K562 (cell line): ENCODE results near the gene MAP3K2. TPM values are rescaled to one million over a fixed set of nuclear protein-coding genes. Genes with fewer than 3 reads are reported as not detected.

ENCODE experiments used
- CCAR2 ChIP-seq: fragments of 200-400 bp; formaldehyde crosslinking; IDR thresholded peaks from 2 replicates; pipeline ENCODE4 v1.6.1; 2017; ENCODE audit warnings: mild to moderate bottlenecking, low read depth, low read length
- JUN ChIP-seq, 2 experiments: sonication (generic) in 1 of 2; formaldehyde crosslinking in 1 of 2; IDR thresholded peaks; 2 replicates each; pipeline versions ENCODE4 v1.6.1 to v1.8.0; 2012 to 2022; ENCODE audit warnings: borderline replicate concordance in 2 of 2, mild to moderate bottlenecking in 2 of 2, improper control_type of control experiment in 1 of 2, low read depth in 1 of 2, low read length in 1 of 2, missing genetic modification reagents in 1 of 2
- KDM2B ChIP-seq: fragments of 250-450 bp; sonication (Bioruptor Pico); IDR thresholded peaks from 2 replicates; pipeline ENCODE4 v1.8.0; 2021; ENCODE audit warnings: mild to moderate bottlenecking, moderate library complexity
- KLF10 ChIP-seq: fragments of 250-450 bp; sonication (Bioruptor Pico); IDR thresholded peaks from 2 replicates; pipeline ENCODE4 v1.6.1; 2021; ENCODE audit warnings: matching md5 sums
- L3MBTL2 ChIP-seq: fragments of 450-650 bp; IDR thresholded peaks from 2 replicates; pipeline ENCODE4 v1.6.1; 2016; ENCODE audit warnings: mild to moderate bottlenecking, moderate library complexity
- MCM3 ChIP-seq: fragments of 450-650 bp; IDR thresholded peaks from 2 replicates; pipeline ENCODE4 v1.6.1; 2016
- POLR2H ChIP-seq: IDR thresholded peaks from 2 replicates; pipeline ENCODE4 v1.6.1; 2016; ENCODE audit warnings: missing genetic modification characterization, low read depth, mild to moderate bottlenecking, control low read depth, missing compliant biosample characterization, moderate library complexity
- RAD21 ChIP-seq, 2 experiments: fragments of 250-450 bp in 1 of 2; fragments of 450-650 bp in 1 of 2; sonication (Bioruptor Pico) in 1 of 2; formaldehyde crosslinking in 1 of 2; IDR thresholded peaks in 1 of 2; conservative IDR thresholded peaks in 1 of 2; 2 replicates each; pipeline versions ENCODE4 v1.4.0 to v1.8.0; 2020 to 2022; ENCODE audit warnings: mild to moderate bottlenecking in 2 of 2, moderate library complexity in 1 of 2
- SRSF9 ChIP-seq: fragments of 200-400 bp; formaldehyde crosslinking; IDR thresholded peaks from 2 replicates; pipeline ENCODE4 v1.6.1; 2017; ENCODE audit warnings: low read depth, low read length, borderline replicate concordance
- ZNF79 ChIP-seq: fragments of 250-450 bp; sonication (Bioruptor Pico); IDR thresholded peaks from 2 replicates; pipeline ENCODE4 v1.4.0; 2020; ENCODE audit warnings: low read depth, mild to moderate bottlenecking, moderate library complexity
- polyA plus RNA-seq, 8 experiments: library from polyadenylated mRNA; depleted of rRNA in 4 of 8; stranded (reverse) in 5 of 8; unstranded in 3 of 8; fragments of >200 nt; fragmentation: Nextera tagmentation in 2 of 8; fragmentation: Illumina TruSeq in 1 of 8; extraction: Ambion mirVana in 2 of 8; extraction: Trizol in 1 of 8; gene quantifications; 2 replicates each; pipeline versions ENCODE4 v1.2.1 to v1.2.3, GENCODE V29; 2011 to 2014; ENCODE audit warnings: inconsistent platforms in 1 of 8, missing spikeins in 1 of 8
- total RNA-seq, 7 experiments: library from RNA; depleted of rRNA in 6 of 7; stranded (reverse); fragments of >200 nt in 6 of 7; fragmentation: Illumina TruSeq in 2 of 7; extraction: Trizol in 2 of 7; gene quantifications; 2 replicates each; pipeline versions ENCODE4 v1.2.1 to v1.2.3, GENCODE V29; 2011 to 2021; ENCODE audit warnings: low replicate concordance in 1 of 7
- TF ChIP-seq, protein P1 (sequence below), 2 experiments: fragments of 450-650 bp; IDR thresholded peaks; 2 replicates each; pipeline ENCODE4 v1.6.1; 2016; ENCODE audit warnings: mild to moderate bottlenecking in 2 of 2, borderline replicate concordance in 1 of 2, low read depth in 1 of 2, moderate library complexity in 1 of 2
- TF ChIP-seq, protein P2 (sequence below): fragments of 250-450 bp; sonication (Bioruptor Pico); IDR thresholded peaks from 2 replicates; pipeline ENCODE4 v1.8.0; 2021; ENCODE audit warnings: borderline replicate concordance, mild to moderate bottlenecking, moderate library complexity; ENCODE audit not compliant: poor library complexity, severe bottlenecking
- TF ChIP-seq, protein P3 (sequence below): fragments of 250-450 bp; sonication (Bioruptor Pico); IDR thresholded peaks from 2 replicates; pipeline ENCODE4 v1.4.0; 2020; ENCODE audit warnings: mild to moderate bottlenecking
- TF ChIP-seq, protein P4 (sequence below): fragments of 250-450 bp; sonication (Bioruptor Pico); IDR thresholded peaks from 2 replicates; pipeline ENCODE4 v1.8.0; 2022; ENCODE audit warnings: inconsistent platforms, mild to moderate bottlenecking, moderate library complexity, borderline replicate concordance

The MAP3K2 gene
- total and polyA plus RNA-seq, 9 of the 15 experiments (the other 6 are each of a cell fraction or from before 2014, with no cell fraction given): 1.2 to 14.2 (median 5.7) TPM

DNA sequence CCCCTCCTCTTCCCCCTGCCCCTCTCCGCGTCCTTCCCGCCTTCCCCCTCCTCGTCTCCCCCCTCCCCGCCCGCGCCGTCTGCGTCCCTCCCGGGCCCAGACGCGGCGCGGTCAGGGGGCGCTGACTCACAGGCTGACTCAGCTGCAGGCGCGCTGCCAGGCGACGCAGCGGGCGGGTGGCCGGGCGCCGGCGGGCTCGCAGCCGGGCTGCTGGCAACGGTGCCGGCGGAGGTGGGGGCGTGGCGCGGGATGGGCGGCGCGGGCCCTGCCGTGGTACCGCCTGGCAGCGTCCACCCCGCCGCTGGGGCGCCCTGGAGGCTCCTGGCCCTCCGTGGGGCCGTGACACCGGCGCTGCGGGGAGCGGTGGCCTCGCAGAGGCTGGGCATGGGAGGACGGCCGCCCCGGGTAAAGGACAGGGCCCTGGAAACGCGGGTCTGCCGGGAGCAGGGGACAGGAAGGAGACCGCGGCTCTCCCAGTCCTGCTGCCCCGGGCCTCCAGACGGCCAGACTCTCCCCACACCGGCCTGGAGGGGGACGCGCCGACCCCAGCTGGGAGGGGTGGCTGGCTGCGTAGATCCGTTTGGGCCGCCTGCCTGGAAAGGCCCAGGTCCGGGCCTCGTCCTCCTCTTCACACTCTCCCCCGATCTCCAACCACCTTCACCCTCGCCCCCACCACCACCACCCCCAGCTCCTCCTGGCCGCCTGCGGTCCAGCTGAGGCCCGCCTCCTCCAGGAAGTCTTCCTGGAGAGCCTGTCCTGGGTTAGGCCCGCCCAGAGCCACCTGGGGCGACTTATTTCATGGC lies 20.4 kb upstream of the MAP3K2 start (continued):
- TF ChIP-seq, protein P1, sequence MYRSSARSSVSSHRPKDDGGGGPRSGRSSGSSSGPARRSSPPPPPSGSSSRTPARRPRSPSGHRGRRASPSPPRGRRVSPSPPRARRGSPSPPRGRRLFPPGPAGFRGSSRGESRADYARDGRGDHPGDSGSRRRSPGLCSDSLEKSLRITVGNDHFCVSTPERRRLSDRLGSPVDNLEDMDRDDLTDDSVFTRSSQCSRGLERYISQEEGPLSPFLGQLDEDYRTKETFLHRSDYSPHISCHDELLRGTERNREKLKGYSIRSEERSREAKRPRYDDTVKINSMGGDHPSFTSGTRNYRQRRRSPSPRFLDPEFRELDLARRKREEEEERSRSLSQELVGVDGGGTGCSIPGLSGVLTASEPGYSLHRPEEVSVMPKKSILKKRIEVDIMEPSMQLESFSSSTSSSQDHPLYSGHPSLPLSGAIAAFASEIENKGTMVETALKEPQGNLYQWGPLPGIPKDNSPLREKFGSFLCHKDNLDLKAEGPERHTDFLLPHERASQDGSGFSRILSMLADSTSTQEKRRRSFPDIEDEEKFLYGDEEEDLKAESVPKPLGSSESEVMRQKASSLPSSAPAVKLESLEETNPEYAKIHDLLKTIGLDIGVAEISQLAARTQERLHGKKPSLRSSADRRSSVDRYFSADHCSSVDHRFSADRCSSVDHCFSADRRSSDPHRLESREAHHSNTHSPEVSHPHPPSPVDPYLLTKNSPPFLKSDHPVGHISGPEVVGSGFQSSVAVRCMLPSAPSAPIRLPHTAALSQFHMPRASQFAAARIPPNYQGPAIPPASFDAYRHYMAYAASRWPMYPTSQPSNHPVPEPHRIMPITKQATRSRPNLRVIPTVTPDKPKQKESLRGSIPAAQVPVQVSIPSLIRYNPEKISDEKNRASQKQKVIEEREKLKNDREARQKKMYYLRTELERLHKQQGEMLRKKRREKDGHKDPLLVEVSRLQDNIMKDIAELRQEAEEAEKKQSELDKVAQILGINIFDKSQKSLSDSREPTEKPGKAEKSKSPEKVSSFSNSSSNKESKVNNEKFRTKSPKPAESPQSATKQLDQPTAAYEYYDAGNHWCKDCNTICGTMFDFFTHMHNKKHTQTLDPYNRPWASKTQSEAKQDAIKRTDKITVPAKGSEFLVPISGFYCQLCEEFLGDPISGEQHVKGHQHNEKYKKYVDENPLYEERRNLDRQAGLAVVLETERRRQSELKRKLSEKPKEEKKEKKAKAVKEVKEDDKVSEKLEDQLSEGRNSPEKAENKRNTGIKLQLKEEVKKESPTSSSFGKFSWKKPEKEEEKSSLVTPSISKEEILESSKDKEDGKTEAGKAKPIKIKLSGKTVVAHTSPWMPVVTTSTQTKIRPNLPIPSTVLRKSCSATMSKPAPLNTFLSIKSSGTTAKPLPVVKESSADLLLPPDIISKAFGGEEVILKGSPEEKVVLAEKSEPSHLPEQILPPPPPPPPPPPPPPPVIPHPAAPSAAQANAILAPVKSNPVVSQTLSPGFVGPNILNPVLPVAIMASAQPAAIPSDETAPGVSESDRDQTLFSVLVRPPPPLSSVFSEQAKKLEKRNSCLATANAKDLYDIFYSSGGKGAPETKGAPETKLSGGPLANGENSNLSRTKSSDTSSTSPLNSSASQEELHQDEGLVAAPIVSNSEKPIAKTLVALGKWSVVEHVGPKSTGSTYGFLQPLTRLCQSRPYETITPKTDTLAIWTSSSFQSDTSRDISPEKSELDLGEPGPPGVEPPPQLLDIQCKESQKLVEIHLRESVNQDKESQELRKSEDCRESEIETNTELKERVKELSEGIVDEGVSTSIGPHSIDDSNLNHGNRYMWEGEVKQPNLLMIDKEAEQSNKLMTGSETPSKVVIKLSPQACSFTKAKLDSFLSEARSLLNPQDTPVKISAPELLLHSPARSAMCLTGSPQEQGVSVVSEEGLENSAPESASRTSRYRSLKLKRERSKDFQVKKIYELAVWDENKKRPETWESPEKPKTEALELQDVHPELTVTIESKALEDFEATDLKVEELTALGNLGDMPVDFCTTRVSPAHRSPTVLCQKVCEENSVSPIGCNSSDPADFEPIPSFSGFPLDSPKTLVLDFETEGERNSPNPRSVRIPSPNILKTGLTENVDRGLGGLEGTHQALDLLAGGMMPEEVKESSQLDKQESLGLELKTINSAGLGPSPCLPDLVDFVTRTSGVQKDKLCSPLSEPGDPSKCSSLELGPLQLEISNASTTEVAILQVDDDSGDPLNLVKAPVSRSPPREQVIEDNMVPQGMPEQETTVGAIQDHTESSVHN (IDR thresholded peaks at IDR 0.05; ENCODE audit: borderline replicate concordance in 1 of 2, low read depth in 1 of 2): no peak
- peak; percentile 98 for TF ChIP-seq JUN (IDR thresholded peaks at IDR 0.05; ENCODE audit: borderline replicate concordance, low read depth, low read length)
- peak; percentile 71; the same call in 1 of the 2 replicates for TF ChIP-seq JUN (CRISPR knock-in tag; IDR thresholded peaks at IDR 0.05; ENCODE audit: borderline replicate concordance)
- TF ChIP-seq, protein P2, sequence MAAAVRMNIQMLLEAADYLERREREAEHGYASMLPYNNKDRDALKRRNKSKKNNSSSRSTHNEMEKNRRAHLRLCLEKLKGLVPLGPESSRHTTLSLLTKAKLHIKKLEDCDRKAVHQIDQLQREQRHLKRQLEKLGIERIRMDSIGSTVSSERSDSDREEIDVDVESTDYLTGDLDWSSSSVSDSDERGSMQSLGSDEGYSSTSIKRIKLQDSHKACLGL: no peak
- no peak for TF ChIP-seq SRSF9
- TF ChIP-seq MCM3: no peak
- no peak for TF ChIP-seq ZNF79 (CRISPR knock-in tag)
- TF ChIP-seq L3MBTL2: peak; percentile 66
- TF ChIP-seq, protein P3, sequence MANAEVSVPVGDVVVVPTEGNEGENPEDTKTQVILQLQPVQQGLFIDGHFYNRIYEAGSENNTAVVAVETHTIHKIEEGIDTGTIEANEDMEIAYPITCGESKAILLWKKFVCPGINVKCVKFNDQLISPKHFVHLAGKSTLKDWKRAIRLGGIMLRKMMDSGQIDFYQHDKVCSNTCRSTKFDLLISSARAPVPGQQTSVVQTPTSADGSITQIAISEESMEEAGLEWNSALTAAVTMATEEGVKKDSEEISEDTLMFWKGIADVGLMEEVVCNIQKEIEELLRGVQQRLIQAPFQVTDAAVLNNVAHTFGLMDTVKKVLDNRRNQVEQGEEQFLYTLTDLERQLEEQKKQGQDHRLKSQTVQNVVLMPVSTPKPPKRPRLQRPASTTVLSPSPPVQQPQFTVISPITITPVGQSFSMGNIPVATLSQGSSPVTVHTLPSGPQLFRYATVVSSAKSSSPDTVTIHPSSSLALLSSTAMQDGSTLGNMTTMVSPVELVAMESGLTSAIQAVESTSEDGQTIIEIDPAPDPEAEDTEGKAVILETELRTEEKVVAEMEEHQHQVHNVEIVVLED (CRISPR knock-in tag): peak; percentile 85
- TF ChIP-seq KDM2B (CRISPR knock-in tag): no peak
- no peak for TF ChIP-seq POLR2H (tag)
- TF ChIP-seq RAD21 (CRISPR knock-in tag; conservative IDR thresholded peaks at IDR 0.05 in 1 of 2, IDR thresholded peaks at IDR 0.05 in 1 of 2): no peak
- TF ChIP-seq, protein P4, sequence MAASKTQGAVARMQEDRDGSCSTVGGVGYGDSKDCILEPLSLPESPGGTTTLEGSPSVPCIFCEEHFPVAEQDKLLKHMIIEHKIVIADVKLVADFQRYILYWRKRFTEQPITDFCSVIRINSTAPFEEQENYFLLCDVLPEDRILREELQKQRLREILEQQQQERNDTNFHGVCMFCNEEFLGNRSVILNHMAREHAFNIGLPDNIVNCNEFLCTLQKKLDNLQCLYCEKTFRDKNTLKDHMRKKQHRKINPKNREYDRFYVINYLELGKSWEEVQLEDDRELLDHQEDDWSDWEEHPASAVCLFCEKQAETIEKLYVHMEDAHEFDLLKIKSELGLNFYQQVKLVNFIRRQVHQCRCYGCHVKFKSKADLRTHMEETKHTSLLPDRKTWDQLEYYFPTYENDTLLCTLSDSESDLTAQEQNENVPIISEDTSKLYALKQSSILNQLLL (CRISPR knock-in tag): no peak
- no peak for TF ChIP-seq CCAR2
- TF ChIP-seq KLF10 (CRISPR knock-in tag): no peak
